DND-41 (cell line): Measurements from ENCODE around the gene GALNT18.

Experiments used
- ATAC-seq: fragments of 200-7000 bp; cut with Tn5 transposase; 3 replicates; pipeline ENCODE4 v1.9.1; 2021; ENCODE audit warnings: low read depth; ENCODE audit not compliant: insufficient read depth
- DNase-seq: peaks from one replicate; pipeline ENCODE4 v3.0.0-alpha.2; 2020
- H2AFZ ChIP-seq: 2 replicates; pipeline ENCODE4 v1.6.0; 2012; ENCODE audit warnings: low read depth, low read length
- H3K27ac ChIP-seq: 2 replicates; pipeline ENCODE4 v1.5.1; 2012; ENCODE audit warnings: low read length, inconsistent platforms
- H3K27me3 ChIP-seq: fragments of 200-600 bp; sonication (generic); 2 replicates; pipeline ENCODE4 v1.6.0; 2012; ENCODE audit warnings: low read length, mild to moderate bottlenecking, inconsistent platforms; ENCODE audit not compliant: insufficient read depth, poor library complexity
- H3K36me3 ChIP-seq: 2 replicates; pipeline ENCODE4 v1.5.1; 2012; ENCODE audit warnings: low read length, inconsistent platforms; ENCODE audit not compliant: insufficient read depth
- H3K4me1 ChIP-seq: 2 replicates; pipeline ENCODE4 v1.5.1; 2012; ENCODE audit warnings: mild to moderate bottlenecking, low read length; ENCODE audit not compliant: insufficient read depth
- H3K4me2 ChIP-seq: 2 replicates; pipeline ENCODE4 v1.6.0; 2012; ENCODE audit warnings: mild to moderate bottlenecking, moderate library complexity, low read length, inconsistent platforms; ENCODE audit not compliant: insufficient read depth
- H3K4me3 ChIP-seq, 2 experiments: fragments of 200-600 bp in 1 of 2; shearing (Covaris generic) in 1 of 2; 2 replicates each; pipeline ENCODE4 v1.5.1; 2012 to 2016; ENCODE audit warnings: inconsistent platforms in 2 of 2, low read length in 2 of 2, mild to moderate bottlenecking in 2 of 2, low read depth in 1 of 2, moderate library complexity in 1 of 2
- H3K79me2 ChIP-seq: 2 replicates; pipeline ENCODE4 v1.6.0; 2012; ENCODE audit warnings: low read length, inconsistent platforms; ENCODE audit not compliant: insufficient read depth
- H3K9ac ChIP-seq: 2 replicates; pipeline ENCODE4 v1.6.0; 2012; ENCODE audit warnings: low read depth, mild to moderate bottlenecking, inconsistent platforms, low read length, moderate library complexity
- H3K9me3 ChIP-seq: 2 replicates; pipeline ENCODE4 v1.5.1; 2012; ENCODE audit warnings: low read length, moderate library complexity, mild to moderate bottlenecking, inconsistent platforms; ENCODE audit not compliant: insufficient read depth, severe bottlenecking
- H4K20me1 ChIP-seq: 2 replicates; pipeline ENCODE4 v1.6.0; 2012; ENCODE audit warnings: low read length; ENCODE audit not compliant: insufficient read depth
- CTCF ChIP-seq: IDR thresholded peaks from 2 replicates; pipeline ENCODE4 v1.5.1; 2012; ENCODE audit warnings: borderline replicate concordance, low read length, moderate library complexity, mild to moderate bottlenecking; ENCODE audit not compliant: poor library complexity, severe bottlenecking; ENCODE audit errors: extremely low read depth
- EZH2 ChIP-seq: IDR thresholded peaks from 3 replicates; pipeline ENCODE4 v1.6.1; 2012; ENCODE audit warnings: borderline replicate concordance, low read depth, mild to moderate bottlenecking, moderate library complexity, low read length, inconsistent platforms; ENCODE audit not compliant: severe bottlenecking

The GALNT18 gene

GRCh38 chr11:11589437-11589836 lies 32.4 kb downstream of the GALNT18 start:
- H2AFZ ChIP-seq: no peak overlapping the region

GRCh38 chr11:11588891-11589290 lies 32.9 kb downstream of the GALNT18 start:
- no peaks in the 10 kb centered on the region for H3K79me2 ChIP-seq
- peaks cover 3% of the 10 kb centered on the region for H3K27me3 ChIP-seq
- DNase-seq (no peak), ATAC-seq (no peak)
- H3K9me3 ChIP-seq: no peaks in the 10 kb centered on the region
- no peak for TF ChIP-seq EZH2
- TF ChIP-seq CTCF: no peak
- no peak overlapping the region for H3K4me2 ChIP-seq
- no peak overlapping the region for H2AFZ ChIP-seq
- H4K20me1 ChIP-seq: no peaks in the 10 kb centered on the region
- H3K27ac ChIP-seq: no peak overlapping the region
- H3K9ac ChIP-seq: no peak overlapping the region
- H3K4me1 ChIP-seq: no peaks in the 10 kb centered on the region
- H3K36me3 ChIP-seq: no peaks in the 10 kb centered on the region
- no peak overlapping the region for H3K4me3 ChIP-seq

More at GRCh38 chr11:11589437-11589836, 32.4 kb downstream of the GALNT18 start:
- no peak overlapping the region for H3K9ac ChIP-seq
- H3K4me3 ChIP-seq: no peak overlapping the region
- peaks cover 3% of the 10 kb centered on the region for H3K27me3 ChIP-seq
- H3K79me2 ChIP-seq: no peaks in the 10 kb centered on the region
- DNase-seq (no peak), ATAC-seq (no peak)
- H3K27ac ChIP-seq: no peak overlapping the region
- no peak overlapping the region for H3K4me2 ChIP-seq
- no peaks in the 10 kb centered on the region for H3K36me3 ChIP-seq
- no peaks in the 10 kb centered on the region for H3K4me1 ChIP-seq
- H4K20me1 ChIP-seq: no peaks in the 10 kb centered on the region
- TF ChIP-seq CTCF (no peak), EZH2 (no peak)
- no peaks in the 10 kb centered on the region for H3K9me3 ChIP-seq

GRCh38 chr11:11588243-11588642 lies 33.6 kb downstream of the GALNT18 start:
- Histone ChIP-seq H3K9ac (no peak overlapping the region), H3K9me3 (no peaks in the 10 kb centered on the region), H4K20me1 (no peaks in the 10 kb centered on the region), H3K4me3 (no peak overlapping the region), H3K4me1 (no peaks in the 10 kb centered on the region), H3K4me2 (no peak overlapping the region), H3K27ac (no peak overlapping the region), H2AFZ (no peak overlapping the region), H3K27me3 (peaks cover 3% of the 10 kb centered on the region), H3K36me3 (no peaks in the 10 kb centered on the region), H3K79me2 (no peaks in the 10 kb centered on the region)
- TF ChIP-seq EZH2: no peak
- TF ChIP-seq CTCF: no peak
- DNase-seq: no peak
- no peak for ATAC-seq

GRCh38 chr11:11587122-11587521 lies 34.7 kb downstream of the GALNT18 start:
- DNase-seq (no peak), ATAC-seq (no peak)
- Histone ChIP-seq H3K4me3 (no peak overlapping the region), H3K36me3 (no peaks in the 10 kb centered on the region), H2AFZ (no peak overlapping the region), H3K9me3 (no peaks in the 10 kb centered on the region), H3K79me2 (no peaks in the 10 kb centered on the region), H3K4me2 (no peak overlapping the region), H3K27me3 (peaks cover 9% of the 10 kb centered on the region), H4K20me1 (no peaks in the 10 kb centered on the region), H3K9ac (no peak overlapping the region), H3K4me1 (no peaks in the 10 kb centered on the region), H3K27ac (no peak overlapping the region)
- TF ChIP-seq CTCF: no peak
- TF ChIP-seq EZH2: no peak
